ENCODE data around the gene AK9. TPM values are rescaled to one million over a fixed set of nuclear protein-coding genes. Genes with fewer than 3 reads are reported as not detected.
"Not testable (repeated sequence)": the region's sequence is repeated elsewhere in the genome, so short reads cannot be mapped to it uniquely, and the experiment has no call there.

The AK9 gene
- 1 to 10 TPM; 4.5 to 7.5 (median 6.1) TPM for polyA plus RNA-seq (ENCODE audit: insufficient read length in 10 of 10)
- long read RNA-seq, donor 1: 0 reads
- long read RNA-seq, donor 2: 0 reads
- long read RNA-seq, donor 3: 0 reads
- long read RNA-seq, donor 4: 0 reads
- long read RNA-seq, donor 5: 0 reads
- long read RNA-seq, donor 6, partial matches to known transcripts: 0 of 1 reads
- long read RNA-seq, donor 6, other reads (novel, unspliced or antisense): 0 of 1 reads
- long read RNA-seq, donor 7: 0 reads
- long read RNA-seq, donor 8, partial matches to known transcripts: 0 of 2 reads
- long read RNA-seq, donor 8, other reads (novel, unspliced or antisense): 0 of 2 reads
- long read RNA-seq, donor 9: 0 reads

DNA sequence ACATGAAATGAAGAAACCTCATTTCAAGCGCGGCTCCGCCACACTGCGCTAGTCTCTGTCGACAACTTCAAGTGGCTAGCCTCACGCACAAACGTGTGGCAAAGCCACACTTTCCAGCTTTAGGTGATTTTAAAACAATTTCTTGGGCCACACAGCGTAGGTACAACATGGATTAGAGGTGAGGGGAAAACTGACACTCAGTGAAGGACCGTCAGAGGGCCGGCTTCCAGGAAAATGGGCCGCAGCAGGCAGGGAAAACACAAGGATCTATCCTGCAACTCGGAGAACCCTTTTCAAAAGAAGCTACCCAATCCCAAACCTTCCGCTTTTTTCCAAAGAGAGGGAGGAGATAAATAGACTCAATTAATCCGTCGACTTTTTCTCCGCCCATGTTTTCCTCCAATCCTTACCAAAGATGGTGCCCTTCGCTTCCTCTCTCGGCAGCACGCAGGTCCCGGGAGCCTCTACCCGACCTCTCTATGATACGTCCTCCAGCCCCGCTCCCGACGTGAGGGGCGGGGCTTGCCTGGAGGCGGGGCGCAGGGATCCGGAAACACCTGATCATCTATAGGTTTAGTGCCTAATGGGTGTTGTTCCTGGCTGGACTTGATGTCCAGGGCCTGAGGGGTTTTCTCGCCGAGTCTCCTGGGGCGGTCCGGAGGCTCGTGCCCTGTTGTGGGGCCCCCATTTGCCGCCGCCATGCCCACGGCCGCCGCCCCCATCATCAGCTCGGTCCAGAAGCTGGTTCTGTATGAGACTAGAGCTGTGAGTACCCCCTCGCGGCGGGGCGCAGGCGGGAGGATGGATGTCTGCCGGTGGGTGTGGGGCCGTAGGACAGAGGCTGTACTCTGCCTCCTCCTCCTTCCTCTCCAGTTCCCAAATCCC lies at the start of gene AK9, which contains the start of gene FIG4:
Gene AK9 (minus strand): TSS at position 466 of the 885 bp plus-strand sequence. CDS start 15,457 bp downstream, outside the sequence.
Gene FIG4 (plus strand): TSS at position 560 of the 885 bp plus-strand sequence. CDS start 140 bp downstream, at position 700.
- DNase-seq: peak; percentile 93 to 97 (median 94)

DNA sequence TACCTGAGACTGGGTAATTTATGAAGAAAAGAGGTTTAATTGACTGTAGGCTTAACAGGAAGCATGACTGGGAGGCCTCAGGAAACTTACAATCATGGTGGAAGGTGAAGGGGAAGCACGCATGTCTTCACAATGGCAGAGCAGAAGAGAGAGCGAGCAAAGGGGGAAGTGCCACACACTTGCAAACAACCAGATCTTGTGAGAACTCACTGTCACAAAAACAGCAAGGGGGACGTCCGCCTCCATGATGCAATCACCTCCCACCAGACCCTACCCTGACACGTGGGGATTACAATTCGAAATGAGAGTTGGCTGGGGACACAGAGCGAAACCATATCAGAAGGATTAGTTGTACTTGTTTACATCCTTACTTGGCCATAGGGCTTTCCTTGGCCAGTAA lies 49.8 kb upstream of the AK9 start:
- no peak for DNase-seq

DNA sequence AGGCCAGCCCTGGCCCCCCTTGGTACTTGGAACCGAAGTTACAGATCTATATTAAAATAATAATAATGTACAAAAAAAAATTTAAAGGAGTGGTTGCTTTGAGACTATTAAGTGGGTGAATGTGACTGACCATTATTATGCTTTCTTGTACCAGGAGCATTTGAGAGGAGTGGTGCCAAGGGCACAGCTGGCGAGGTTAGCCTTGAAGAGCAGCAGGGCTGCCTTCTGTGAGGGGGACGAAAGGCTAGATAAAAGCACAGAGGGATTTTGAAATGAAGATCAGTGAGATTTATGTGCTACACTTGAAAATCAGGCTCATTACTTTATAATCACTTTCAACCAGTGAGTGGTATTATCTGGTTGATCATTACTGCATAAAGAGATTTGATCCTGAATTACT lies 48.7 kb upstream of the AK9 start:
- DNase-seq: no peak

DNA sequence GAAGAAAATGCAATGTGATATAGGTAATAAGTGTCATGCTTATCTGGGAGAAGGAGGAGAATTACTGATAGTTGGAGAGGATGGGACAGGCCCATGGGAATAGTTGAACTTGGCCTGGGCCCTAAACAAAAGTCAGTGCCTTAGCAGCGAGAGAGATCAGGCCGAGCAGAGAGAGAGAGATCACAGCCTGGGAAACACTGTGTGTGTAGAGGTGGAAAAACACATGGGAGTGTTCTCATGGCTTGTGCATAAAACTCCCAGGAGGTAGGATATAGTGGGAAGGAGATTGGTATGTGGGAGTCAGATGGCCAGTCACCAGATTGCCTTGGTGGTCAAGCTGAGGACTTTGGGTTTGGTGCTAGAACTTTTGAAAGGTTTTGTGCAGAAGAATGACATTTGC lies 47.7 kb upstream of the AK9 start:
- no peak for DNase-seq

GRCh38 chr6:109738255-109738654 lies 47.3 kb upstream of the AK9 start:
- peak in 1 of 3 donors; percentile 25 for DNase-seq

DNA sequence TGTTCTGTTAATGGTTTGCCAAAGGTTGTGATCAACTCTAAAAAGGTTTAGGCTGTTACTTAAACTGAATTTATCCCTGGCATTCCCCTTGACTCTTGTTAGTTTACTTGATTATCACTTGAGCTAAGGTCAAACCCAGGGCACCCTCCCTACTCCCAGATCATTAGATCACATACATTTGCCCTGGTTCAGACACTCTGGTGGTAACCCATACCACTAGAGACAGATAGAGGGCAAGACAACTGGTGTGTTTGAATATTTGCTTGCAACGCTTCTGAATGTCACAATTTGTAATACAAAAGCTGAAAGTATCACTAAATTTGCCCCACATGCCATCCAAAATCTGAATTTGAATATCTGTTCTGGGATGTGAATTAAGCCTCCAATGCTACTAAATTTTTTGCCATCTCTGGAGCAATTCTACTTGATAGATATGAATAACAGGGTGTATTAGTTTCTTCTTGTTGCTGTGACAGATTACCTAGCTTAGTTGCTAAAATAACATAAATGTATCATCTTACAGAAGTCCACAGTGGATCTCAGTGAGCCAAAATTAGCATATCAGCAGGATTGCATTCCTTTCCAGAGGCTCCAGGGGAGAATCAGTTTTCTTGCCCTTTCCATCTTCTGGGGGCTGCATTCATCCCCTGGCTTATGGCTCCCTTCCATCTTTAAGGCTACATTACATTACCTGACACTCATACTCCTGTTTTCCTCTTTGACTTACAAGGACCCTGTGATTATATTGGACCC lies 45.4 kb upstream of the AK9 start:
- DNase-seq: no peak

- not testable (repeated sequence) for DNase-seq
Measured at GRCh38 chr6:109725250-109725649, 34.2 kb upstream of the AK9 start.

GRCh38 chr6:109722564-109723254 lies 31.7 kb upstream of the AK9 start:
- no peak for DNase-seq

DNA sequence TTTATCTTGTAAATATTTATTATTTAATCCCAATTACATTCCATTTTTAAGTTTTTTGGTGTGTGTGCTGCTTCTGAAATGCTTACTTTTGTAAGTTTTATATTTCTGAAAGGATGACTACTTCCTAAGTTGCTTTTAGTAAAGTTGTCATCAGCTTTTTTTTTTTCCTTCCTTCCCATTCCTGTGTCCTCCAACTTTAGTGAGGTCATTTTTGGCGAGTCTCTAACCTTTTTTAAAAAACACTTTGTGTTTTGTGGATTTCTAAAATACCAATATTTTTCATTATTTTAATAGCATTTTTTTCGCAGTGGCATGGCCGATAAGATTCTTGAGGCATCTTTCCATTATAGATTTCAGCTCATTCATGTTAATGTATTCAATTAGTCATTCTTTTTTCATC lies 31.0 kb upstream of the AK9 start:
- DNase-seq: peak; percentile 21 to 57 (median 34)

- DNase-seq: no peak
Measured at GRCh38 chr6:109720311-109720710, 29.3 kb upstream of the AK9 start.

- DNase-seq: no peak
Measured at GRCh38 chr6:109718991-109719390, 28.0 kb upstream of the AK9 start.

DNA sequence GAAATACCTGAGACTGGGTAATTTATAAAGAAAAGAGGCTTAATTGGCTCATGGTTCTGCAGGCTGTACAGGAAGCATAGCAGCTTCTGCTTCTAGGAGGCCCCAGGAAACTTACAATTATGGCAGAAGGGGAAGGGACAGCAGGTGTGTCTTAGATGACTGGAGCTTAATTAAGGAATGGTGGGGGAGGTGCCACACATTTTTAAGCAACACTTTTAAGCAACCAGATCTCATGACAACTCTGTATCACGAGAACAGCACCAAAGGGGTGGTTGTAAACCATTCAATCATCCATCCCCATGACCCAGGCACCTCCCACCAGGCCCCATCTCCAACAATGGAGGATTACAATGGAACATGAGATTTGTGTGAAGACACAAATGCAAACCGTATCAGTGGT lies 27.0 kb upstream of the AK9 start:
- DNase-seq: no peak

- no peak for DNase-seq
Measured at GRCh38 chr6:109715616-109716015, 24.6 kb upstream of the AK9 start.

DNA sequence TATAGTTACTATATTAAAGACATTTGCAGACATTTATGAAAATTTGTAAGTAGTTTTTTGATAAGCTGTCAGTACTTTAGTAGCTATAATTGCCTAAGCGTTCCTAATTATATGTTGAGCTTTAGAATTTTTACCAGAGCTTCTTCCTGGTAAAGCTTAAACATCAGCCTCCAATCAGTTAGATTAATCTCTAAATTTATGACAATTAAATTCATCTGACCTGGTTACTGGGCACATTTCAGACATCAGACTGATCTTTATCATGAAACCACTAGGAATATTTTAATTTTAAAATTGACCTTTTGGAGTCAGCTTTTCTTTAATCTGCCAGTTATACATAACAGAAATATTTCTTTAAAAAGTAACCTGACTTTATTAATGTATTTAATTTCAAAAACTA lies 23.6 kb upstream of the AK9 start:
- no peak for DNase-seq

DNA sequence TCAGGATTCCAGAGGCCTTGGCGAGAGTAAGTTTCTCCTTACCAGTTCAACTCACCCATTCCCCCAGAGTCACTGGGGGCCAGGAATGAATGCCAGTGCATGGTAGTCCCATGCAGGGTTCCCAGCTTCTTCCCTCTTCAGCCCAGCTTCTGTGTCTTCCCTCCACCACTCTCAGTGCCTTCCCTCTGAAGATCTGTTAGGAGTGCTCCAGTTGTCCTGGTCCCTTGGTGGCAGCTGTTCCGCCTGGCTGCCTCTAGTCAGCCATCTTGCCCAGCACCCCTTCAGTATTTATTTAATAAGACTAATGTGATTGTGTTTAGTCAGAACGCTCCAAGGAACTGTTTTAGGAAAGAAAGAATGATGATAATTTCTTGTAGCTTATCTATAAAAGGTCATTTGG lies 23.2 kb upstream of the AK9 start:
- DNase-seq: no peak

GRCh38 chr6:109713097-109713496 lies 22.1 kb upstream of the AK9 start:
- no peak for DNase-seq

GRCh38 chr6:109708099-109708498 lies 17.1 kb upstream of the AK9 start:
- not testable (repeated sequence) for DNase-seq

- DNase-seq: no peak
Measured at GRCh38 chr6:109706513-109706912, 15.5 kb upstream of the AK9 start.

GRCh38 chr6:109705258-109705657 lies 14.3 kb upstream of the AK9 start:
- peak; percentile 82 to 93 (median 89) for DNase-seq

- no peak for DNase-seq
Measured at GRCh38 chr6:109702791-109703190, 11.8 kb upstream of the AK9 start.

- no peak for DNase-seq
Measured at GRCh38 chr6:109701774-109702173, 10.8 kb upstream of the AK9 start.

All from muscle of back (tissue), 13 donors.